NCI-H1930 (cell line): ENCODE results near the gene PELI2.

Experiments
- DNase-seq, 2 experiments: peaks; one replicate each; lab custom pipeline; 2025; lab: John Stamatoyannopoulos, UW

Gene PELI2

DNA sequence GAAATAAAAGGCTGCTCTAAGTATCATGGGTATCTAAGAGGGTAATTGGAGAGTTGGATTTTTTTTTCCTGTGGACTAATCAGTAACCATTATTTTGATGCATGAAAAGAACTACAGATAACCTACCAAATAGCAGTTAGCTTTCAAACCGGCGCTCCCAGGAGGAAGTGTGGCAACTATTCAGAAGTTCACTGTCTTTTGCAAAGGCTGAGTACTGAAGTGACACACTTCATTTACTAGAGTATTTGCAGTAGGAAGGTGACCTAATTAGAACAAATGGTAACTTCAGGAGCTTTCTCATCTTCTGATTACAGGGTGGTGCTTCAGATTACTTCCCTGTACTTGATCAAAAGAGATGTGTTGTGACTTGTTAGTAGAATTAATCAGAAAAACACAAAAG lies 87.7 kb downstream of the PELI2 start:
- DNase-seq, result no peak

DNA sequence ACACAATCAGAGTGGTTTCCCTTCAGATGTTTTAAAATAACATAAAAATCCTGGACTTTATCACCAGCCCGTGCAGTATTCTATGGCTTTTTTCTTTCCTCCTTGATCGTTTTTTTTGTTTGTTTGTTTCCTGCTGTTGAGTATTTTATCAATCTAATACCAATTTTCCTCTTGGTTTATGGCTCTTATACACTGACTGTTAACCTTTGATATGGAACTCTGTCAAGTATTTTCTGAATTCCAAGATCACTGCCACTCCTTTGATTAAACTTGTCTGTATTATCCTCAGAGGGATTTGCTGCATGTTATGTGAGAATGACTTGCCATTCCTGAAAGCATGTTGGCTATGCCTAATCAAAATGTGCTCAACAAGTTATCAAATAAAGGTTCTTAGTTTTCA lies 88.4 kb downstream of the PELI2 start:
- no peak for DNase-seq

DNA sequence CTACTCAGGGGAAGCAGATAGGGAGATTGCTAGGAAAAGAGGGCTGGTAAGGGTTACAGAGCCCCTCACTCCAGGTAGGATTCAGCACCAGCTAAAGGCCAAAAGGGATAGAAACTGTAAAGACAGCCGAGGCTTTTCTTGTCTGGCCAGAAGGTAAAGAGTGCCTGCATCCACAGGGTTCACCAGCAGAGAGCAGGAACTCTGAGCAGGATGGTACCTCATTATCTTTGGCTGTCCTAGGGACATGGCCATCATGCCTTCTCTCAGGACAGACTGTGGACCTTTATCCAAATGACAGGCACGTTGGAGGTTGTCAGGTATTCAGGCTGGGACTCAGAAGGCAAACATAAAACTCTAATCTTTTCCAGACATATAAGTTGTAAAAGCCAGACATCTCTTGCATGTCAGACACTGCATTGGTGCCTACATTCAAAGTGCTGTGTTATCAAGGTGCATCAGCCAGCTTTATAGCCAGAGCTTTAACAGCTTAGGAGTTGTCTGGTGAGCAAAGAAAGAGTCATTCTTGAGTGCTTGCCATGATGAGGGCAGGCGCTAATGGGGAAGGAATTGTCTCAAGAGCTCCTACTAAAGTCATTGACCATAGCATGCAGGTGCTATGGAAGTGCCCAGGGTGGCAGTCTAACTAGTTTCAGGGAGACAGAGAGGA lies 89.5 kb downstream of the PELI2 start:
- DNase-seq, result no peak

DNA sequence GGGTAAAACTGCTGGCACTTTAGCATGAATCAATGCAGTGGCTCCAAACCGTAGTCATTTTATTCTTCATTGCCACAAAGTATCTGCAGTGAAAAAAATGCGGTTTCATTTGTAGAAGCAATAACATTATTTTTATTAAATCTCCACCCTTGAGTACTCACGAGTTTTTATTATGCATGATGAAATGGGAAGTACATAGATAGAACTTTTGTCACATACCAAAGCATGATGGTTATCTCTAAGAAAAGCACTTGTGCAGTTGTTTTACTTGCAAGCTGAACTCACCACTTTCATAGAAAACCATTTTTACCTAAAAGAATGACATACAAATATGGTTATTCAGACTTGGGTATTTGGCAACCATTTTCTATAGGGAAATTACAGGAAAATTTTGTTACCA lies 90.3 kb downstream of the PELI2 start:
- no peak for DNase-seq

DNA sequence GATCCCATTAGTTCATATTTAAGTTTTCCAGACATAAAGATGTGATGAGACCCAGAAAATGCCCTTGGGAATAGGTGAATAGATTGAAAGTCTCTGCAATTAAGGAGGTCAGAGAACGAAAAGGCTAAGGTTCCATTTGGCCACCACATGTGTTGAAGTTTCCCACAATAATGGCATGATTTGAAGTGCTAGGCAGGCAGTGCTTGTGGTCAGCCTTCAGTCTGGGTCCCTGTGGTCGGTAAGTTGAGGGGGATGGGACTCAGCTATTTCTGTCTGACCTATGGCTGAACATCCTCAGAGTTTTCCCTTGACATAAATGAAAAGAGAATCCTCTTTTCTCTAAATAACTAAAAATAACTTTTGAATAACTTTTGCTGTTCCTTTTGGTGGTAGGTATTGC lies 92.4 kb downstream of the PELI2 start:
- no peak for DNase-seq

DNA sequence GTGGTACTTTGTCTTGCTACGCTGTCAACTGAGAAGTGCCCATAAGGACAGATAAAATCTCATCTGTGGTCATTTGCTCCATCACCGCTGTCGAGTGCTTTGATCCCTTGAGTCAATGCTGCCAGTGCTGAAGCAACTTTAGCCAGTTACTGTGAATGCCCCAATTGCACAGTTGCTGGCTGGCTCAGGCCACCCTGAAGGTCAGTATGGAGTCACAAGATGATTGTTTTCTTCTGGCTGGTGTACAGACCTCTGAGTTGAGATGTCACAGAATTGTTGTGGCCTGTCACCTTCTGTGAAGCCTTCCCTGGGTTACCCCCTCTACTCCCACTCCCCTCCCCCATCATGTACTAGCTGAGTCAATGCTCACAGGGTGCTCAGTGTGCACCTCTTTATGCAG lies 92.9 kb downstream of the PELI2 start:
- DNase-seq, result no peak

DNA sequence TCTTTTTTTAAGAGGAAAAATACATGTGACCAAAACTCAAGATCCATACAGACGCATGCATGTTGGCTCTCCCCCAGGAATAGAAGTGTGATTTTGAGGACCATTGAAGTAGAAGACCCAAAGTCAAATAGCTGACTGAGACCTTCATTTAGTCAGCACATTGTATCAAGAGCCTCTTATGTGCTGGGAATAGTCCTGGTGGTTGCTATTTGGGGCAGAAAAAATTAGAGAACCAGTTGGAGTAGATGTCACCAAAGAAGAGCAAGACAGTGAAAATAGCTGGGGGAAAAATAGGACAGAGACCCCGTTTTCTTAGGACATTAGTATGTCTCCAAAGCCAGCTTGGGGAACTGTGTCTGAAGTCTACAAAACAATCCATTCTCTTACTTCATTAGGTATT lies 93.6 kb downstream of the PELI2 start:
- no peak for DNase-seq

DNA sequence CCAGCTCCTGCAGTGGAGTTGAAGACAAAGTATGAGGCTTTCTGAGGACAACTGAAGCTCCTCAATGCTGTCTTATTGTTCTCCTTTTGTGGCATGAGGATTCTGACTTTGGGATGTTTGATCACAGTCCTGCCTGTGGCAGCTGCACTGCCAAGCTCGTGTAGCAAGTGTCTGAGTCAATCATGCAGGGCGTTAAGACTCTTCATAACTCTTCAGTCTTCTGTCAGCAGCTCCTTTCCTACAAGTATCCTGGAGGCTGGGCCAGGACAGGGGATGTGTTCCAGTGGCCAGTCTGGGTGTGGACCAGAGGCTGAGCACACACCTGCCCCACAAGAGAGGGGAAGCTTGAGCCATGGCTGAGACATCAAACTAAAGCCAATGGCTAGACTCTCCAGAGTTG lies 94.3 kb downstream of the PELI2 start:
- no peak for DNase-seq

DNA sequence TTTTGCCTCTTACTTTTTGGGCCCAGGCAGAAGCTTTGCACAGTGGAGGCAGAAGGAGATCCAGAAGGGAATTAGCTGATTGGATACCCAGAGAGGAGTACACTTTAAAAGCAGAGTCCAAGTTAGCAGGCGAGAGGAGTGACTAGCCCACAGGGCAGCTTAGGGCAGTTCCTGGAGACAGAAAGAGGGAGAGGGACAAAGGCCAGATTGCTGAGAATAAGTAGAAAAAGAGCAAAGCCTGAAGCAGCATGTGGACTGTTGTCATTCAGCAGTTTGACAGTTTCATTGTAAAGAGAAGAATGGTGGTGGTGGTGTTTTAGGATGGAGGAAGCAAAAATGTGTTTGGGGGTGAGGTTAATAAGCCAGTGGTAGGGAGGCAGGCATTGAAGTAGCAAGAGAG lies 95.1 kb downstream of the PELI2 start:
- DNase-seq, result no peak

DNA sequence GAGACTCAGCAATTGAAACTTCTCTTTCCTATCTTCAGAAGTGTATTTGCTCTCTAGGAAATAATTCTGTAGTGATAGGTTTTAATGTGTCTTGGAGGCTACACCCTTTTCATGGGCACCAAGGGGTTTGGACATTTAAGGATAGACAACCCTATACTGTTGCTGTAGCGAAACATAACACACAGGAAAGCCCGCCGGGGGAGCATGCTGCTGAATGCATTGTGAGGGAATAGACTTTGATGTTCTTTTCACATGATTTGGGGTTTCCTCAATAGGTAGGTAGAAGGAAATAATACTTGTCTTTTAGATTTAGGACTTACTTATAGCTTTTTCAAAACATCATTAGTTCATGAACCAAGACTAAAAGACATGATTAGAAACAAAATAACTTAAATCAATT lies 97.0 kb downstream of the PELI2 start:
- no peak for DNase-seq

DNA sequence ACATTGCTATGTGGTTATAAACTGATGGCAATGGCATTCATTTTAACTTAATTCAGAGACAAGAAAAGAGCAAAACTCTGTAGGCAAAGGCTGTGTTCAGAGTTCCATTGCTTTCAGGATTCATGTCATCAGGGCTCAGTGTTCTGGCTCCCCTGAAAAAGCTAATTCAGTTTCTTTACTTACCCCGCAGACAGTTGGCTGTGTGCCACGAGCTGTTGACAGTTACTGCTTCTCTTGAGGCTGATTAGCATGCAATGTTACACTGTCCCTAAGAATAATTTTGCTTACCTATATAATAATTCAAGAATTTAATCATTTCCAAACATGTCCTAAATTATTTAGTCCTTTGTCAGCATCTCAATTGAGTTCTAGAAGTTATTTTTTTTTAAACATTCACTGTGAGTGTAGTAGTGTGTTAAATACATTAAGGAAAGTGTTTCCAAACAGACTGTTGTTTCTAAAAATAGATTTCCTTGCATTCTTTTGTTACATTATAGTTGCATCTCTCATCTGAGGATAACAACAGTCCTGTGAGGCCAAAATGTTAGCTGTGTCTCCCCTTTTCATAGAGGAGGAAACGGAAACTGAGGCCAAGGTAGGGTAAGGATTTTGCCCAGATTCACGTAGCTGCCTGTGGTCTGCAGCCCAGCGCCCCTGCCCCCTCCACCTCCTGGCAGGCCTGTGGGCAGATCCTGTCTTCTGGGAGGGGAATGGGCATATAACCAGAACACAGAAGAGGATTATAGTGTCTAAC lies 98.6 kb downstream of the PELI2 start:
- peak; percentile 3 to 37 for DNase-seq

DNA sequence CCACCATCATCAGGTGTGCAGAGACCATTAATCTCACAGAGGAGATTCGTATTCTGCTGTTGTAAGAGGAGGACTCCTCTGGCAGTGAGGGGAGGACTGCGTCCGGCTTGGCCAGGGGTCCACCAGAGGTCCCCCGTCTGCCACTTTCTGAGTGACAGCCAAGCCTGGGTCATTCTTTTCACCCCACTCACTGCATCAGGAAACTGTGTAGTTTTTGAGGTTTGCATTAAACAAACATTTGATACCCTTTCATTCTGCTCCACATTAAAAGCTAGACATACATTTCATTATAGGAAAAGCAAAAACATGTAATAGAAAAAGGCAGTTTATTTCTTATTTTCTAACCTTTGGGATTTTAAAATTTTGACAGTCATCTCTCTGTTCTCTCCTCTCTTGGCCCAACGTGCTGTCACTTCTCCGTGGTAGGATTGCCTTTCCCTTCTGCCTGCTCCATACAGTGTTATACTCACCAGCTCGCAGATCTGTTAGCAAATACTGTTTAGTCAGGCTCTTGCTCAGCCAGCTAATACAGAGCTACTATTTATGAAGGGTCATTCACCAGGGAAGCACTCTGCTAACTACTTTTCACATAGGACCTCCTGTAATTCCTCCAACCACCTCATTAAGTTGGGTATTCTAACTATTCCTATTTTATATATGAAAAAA lies 99.3 kb downstream of the PELI2 start:
- no peak for DNase-seq

DNA sequence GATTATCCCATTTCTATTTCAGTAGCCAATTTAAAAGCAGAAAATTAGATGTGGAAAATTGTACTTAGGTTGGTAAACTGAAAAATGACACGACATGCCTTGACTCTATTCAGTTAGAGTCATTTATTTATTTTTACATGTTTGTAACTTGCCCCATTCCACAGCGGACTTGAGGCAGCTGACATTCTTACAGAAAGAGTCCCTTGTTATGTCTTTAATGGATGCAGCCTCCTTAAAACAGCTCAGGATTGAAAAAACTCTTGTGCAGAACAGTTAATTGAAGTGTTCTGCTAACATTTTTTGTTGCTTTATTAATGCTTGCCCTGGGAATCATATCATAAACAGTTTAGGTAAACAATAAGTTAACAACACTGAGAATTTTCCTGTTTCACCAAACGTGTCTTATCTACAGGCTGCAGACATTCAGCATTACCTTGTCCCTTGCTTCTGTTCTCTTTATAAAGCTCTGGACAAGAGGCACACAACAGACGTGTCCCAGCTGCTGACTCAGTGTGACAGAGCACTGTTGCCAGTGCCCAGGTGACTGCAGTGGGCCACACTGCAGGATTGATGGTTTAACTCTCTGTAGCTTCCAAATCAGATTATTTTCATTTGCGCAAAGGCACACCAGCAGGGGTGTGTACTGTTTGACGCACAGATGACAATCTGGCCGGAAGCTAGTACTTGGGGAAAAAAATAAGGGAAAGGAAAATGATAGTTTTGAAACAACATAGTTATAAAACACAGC lies 101.6 kb downstream of the PELI2 start:
- DNase-seq, result no peak

DNA sequence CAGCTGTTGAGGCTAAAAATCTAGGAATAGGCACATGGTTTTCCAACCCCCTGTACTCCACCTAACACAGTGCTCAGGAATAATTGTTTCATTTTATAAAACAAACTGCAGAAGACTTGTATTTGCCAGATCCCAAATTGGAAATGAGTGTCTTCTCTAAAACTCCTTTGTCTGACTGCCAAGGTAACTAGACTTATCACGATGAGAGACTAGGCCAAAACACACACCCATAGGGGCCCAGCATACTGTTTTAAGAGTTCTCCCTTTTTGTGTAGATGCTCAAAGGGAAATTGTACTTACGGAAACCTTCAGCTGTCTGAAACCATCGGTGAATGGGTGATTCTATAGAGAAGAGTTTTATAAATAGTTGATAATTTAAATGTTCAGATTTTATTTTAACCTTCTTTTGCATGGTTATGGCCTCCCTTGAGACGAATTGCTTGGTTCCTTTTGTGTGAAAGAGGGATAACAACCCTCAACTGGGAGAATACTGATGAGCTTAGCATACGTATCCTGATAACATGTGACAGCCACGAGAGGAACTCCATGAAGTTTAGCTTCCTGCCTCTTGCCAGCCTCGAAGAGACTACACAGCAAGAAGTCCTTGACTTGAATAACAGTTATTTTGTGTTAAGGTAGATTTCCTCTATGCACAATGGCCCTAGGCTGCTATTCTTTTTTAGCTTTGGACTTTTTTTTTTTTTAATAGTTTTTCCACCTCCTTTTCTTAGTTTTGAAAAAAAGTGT lies 103.3 kb downstream of the PELI2 start:
- no peak for DNase-seq

DNA sequence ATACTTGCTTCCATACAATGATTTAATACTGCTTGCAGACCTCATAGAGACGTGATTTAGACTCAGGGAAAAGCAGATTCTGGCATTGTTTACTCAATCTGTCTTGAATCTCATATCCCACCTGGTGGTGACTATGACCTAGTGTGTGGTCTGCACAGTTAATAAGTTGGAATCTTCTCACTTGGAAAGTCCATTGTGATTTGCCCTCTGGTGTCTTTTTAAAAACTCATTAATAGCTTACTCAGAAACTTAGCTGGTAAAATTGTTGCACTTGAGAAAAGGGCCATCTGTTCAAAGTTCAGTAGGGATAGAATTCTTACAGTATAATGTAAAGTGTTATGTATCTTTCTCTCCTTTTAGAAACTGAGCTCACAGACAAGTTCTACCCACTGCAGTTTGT lies 106.0 kb downstream of the PELI2 start:
- DNase-seq, result no peak

DNA sequence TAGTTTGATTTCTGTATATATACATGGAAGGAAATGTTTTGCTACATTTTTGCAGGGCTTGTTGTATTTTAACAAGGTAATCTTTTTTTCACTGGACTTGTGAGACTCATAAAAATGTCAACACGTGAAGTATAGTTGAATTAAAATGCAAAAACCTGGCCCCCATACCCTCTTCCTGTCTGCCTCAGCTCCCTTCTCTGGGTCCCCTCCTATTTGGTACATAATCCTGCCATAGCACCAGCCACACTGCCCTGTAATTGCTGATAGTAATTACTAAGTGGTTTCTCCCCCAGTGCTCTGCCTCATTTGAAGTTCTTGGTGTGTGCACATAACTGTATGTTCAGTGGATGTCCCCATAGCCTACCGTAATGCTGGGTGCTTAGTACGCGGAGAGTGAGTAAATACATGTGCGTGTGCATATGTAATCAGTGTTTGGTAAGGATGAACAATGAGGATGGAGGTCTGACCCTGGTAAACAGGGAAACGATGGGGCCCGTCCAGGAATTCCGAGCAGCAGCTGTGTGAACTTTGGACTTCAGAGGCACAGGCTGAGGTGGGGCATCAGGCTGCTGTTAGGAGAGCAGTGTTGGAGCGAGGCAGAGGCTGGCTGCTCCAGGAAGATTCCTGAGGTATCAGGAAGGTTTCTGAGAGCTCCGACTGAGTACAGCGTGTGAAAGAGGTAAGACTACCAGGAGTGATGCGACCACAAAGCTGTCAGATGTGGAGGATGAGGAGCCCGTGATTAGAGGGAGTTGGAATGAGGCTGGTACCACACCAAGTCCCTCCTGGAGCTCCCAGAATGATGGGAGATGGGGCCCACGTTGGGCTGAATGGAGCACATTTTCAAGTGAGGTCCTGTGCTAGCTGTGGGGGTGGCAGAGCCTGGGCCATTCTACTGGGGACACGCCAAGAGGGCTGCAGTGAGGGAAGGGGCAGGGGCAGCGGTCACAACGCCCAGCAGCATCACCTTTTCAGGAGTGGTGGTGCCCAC lies 106.8 kb downstream of the PELI2 start:
- DNase-seq, result no peak

DNA sequence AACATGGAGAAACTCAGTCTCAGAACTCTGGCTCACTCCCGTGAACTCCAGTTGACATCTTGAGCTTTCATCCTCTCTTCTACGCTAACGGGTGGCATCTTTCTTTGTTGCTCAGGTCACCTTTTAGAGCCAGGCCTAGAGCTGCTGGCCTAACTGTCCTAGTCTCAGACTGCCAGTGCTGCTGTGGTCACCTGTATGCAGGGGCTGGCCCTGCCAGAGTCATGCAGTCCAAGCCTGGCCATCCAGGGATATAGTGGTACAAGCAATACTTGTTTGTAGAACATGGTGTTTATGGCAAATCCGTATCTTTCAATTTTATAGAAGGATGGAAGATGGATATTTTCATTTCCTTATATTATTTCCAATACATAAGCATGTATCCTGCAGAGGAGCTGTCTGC lies 117.2 kb downstream of the PELI2 start:
- DNase-seq, result no peak

DNA sequence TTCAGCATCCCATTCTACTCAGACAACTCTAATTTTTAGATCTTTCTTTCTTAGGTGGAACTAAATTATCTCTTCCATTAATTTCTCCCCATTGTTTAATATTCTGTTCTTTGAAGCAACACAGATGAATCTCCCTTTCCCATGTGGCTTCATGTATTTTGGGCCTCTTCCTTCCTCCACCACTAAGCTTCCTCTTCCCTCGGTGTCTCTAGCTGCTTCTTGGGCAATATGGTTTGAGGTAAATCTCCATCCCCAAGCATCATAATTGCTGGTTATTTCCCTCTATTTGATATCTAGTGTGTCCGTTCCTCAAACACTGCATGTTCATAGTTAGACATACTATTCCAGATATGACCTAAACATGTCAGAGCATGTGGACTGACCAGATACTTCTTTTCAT lies 119.2 kb downstream of the PELI2 start:
- no peak for DNase-seq

DNA sequence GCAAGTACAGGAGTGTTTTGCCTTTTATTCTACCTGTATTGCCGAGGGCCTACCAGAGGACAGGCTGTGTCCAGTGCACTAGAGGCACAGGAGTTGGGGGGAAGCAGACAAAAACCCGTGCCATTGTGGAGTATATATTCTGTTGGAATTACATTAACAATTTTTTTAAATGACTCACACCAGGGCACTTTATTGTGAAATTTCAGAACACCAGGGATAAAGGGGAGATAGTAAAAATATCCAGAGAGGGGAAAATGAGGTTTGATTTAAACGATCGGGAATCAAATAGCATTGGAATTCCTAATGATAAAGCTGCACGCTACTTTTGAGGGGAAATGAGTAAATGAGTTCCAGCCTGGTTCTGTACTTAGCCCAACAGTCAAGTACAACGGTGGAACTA lies 123.2 kb downstream of the PELI2 start:
- DNase-seq, result no peak

DNA sequence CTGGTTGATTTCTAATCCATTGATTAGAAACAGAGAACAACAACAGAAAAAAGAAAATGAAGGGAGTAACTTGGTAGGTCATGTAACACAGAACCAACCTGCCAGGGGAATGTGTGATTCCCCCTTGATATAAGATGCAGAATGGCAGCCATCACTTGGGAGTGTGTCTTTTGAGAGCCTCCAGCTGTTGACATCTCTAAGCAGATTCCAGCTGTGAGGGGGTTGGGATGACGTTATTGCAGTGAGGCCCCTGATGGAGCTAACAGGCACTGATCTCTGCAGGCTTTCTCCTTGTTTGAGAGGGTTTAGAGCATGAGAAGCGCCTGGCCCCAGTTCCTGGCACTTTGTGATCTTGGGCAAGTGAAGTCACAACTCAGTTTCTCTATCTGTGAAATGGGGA lies 124.9 kb downstream of the PELI2 start:
- DNase-seq, result no peak
